ENCODE data around the gene ST6GALNAC5.

ST6GALNAC5 gene

GRCh38 chr1:76942549-76942948, 75.3 kb downstream of the ST6GALNAC5 start:
- no peak for DNase-seq (ENCODE audit: low read depth in 1 of 2, low spot score in 1 of 2)
- Histone ChIP-seq H3K4me3 (replicated peaks; ENCODE audit: insufficient read depth, low read length) (no peak overlapping the region), H3K27me3 (ENCODE audit: insufficient read depth, poor library complexity, severe bottlenecking) (no peaks in the 10 kb centered on the region), H3K27ac (replicated peaks) (no peak overlapping the region)
- TF ChIP-seq POLR2AphosphoS5 (IDR thresholded peaks at IDR 0.05; ENCODE audit: low read depth) (no peak), SPI1 (IDR thresholded peaks at IDR 0.05; ENCODE audit: borderline replicate concordance, low read depth) (no peak), GABPA (IDR thresholded peaks at IDR 0.05; ENCODE audit: low read depth) (no peak), CTCF (IDR thresholded peaks at IDR 0.05; ENCODE audit: insufficient read depth, low read length) (no peak)
- TF ChIP-seq, protein P1, sequence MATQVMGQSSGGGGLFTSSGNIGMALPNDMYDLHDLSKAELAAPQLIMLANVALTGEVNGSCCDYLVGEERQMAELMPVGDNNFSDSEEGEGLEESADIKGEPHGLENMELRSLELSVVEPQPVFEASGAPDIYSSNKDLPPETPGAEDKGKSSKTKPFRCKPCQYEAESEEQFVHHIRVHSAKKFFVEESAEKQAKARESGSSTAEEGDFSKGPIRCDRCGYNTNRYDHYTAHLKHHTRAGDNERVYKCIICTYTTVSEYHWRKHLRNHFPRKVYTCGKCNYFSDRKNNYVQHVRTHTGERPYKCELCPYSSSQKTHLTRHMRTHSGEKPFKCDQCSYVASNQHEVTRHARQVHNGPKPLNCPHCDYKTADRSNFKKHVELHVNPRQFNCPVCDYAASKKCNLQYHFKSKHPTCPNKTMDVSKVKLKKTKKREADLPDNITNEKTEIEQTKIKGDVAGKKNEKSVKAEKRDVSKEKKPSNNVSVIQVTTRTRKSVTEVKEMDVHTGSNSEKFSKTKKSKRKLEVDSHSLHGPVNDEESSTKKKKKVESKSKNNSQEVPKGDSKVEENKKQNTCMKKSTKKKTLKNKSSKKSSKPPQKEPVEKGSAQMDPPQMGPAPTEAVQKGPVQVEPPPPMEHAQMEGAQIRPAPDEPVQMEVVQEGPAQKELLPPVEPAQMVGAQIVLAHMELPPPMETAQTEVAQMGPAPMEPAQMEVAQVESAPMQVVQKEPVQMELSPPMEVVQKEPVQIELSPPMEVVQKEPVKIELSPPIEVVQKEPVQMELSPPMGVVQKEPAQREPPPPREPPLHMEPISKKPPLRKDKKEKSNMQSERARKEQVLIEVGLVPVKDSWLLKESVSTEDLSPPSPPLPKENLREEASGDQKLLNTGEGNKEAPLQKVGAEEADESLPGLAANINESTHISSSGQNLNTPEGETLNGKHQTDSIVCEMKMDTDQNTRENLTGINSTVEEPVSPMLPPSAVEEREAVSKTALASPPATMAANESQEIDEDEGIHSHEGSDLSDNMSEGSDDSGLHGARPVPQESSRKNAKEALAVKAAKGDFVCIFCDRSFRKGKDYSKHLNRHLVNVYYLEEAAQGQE (IDR thresholded peaks at IDR 0.05; ENCODE audit: insufficient replicate concordance, low read depth) = no peak

GRCh38 chr1:76944942-76945341, 77.7 kb downstream of the ST6GALNAC5 start:
- no peak overlapping the region for H3K4me3 ChIP-seq (replicated peaks; ENCODE audit: insufficient read depth, low read length)
- DNase-seq (ENCODE audit: low read depth in 1 of 2, low spot score in 1 of 2) = no peak
- H3K27me3 ChIP-seq (ENCODE audit: insufficient read depth, poor library complexity, severe bottlenecking) = no peaks in the 10 kb centered on the region
- no peak overlapping the region for H3K27ac ChIP-seq (replicated peaks)
- TF ChIP-seq GABPA (IDR thresholded peaks at IDR 0.05; ENCODE audit: low read depth) (no peak), SPI1 (IDR thresholded peaks at IDR 0.05; ENCODE audit: borderline replicate concordance, low read depth) (no peak), POLR2AphosphoS5 (IDR thresholded peaks at IDR 0.05; ENCODE audit: low read depth) (no peak), CTCF (IDR thresholded peaks at IDR 0.05; ENCODE audit: insufficient read depth, low read length) (no peak)
- TF ChIP-seq, protein P1 (IDR thresholded peaks at IDR 0.05; ENCODE audit: insufficient replicate concordance, low read depth) = no peak

DNA sequence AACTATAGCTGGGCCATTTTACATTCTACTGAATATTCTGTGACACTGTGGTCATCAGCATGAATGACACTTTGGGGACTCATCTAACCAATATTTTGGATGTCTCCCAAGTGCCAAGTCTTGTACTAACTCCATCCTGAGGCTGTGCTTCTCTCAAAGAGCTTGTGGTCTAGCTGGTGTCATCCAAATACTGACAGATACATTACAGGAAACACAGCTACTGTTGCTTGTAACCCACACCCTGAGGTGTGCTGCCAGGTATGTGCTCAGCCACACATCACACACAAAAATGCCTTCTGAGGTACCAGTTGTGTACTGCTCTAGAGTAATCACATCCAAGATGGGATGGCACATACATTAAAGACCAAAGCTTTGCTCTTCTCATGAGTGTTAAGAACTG, 81.6 kb downstream of the ST6GALNAC5 start:
- TF ChIP-seq GABPA (IDR thresholded peaks at IDR 0.05; ENCODE audit: low read depth) (no peak), SPI1 (IDR thresholded peaks at IDR 0.05; ENCODE audit: borderline replicate concordance, low read depth) (no peak), CTCF (IDR thresholded peaks at IDR 0.05; ENCODE audit: insufficient read depth, low read length) (no peak), POLR2AphosphoS5 (IDR thresholded peaks at IDR 0.05; ENCODE audit: low read depth) (no peak)
- TF ChIP-seq, protein P1 (IDR thresholded peaks at IDR 0.05; ENCODE audit: insufficient replicate concordance, low read depth) = no peak
- no peak overlapping the region for H3K27ac ChIP-seq (replicated peaks)
- no peak overlapping the region for H3K4me3 ChIP-seq (replicated peaks; ENCODE audit: insufficient read depth, low read length)
- no peaks in the 10 kb centered on the region for H3K27me3 ChIP-seq (ENCODE audit: insufficient read depth, poor library complexity, severe bottlenecking)
- no peak for DNase-seq (ENCODE audit: low read depth in 1 of 2, low spot score in 1 of 2)

Data from HL-60 (cell line).